GM23338 (cell line): ENCODE data around the gene DLST. TPM values are rescaled to one million over a fixed set of nuclear protein-coding genes. Genes with fewer than 3 reads are reported as not detected.

Source experiments
- ATAC-seq: fragments of 200-7000 bp; cut with Tn5 transposase; 3 replicates; pipeline ENCODE4 v1.9.1; 2020
- DNase-seq: peaks from one replicate; pipeline ENCODE4 v3.0.0-alpha.2; 2015; ENCODE audit warnings: low spot score
- H2AFZ ChIP-seq: fragments of 200-600 bp; sonication (generic); 2 replicates; pipeline ENCODE4 v1.8.0; 2016; ENCODE audit warnings: antibody characterized with exemption, mild to moderate bottlenecking, moderate library complexity
- H3F3A ChIP-seq: fragments of 200-600 bp; sonication (generic); replicated peaks from 2 replicates; pipeline ENCODE4 v1.8.0; 2017; ENCODE audit warnings: antibody characterized with exemption, mixed run types, low read depth
- H3K27ac ChIP-seq: fragments of 200-600 bp; sonication (generic); 2 replicates; pipeline ENCODE4 v1.6.1; 2016; ENCODE audit warnings: low read depth
- H3K27me3 ChIP-seq: fragments of 200-600 bp; sonication (generic); 2 replicates; pipeline ENCODE4 v1.8.0; 2016; ENCODE audit warnings: mild to moderate bottlenecking, mixed run types, moderate library complexity; ENCODE audit not compliant: insufficient read depth
- H3K36me3 ChIP-seq: fragments of 200-600 bp; sonication (generic); 2 replicates; pipeline ENCODE4 v1.8.0; 2016; ENCODE audit warnings: mild to moderate bottlenecking; ENCODE audit not compliant: insufficient read depth
- H3K4me1 ChIP-seq: fragments of 200-600 bp; sonication (generic); 2 replicates; pipeline ENCODE4 v1.8.0; 2016; ENCODE audit warnings: mild to moderate bottlenecking, moderate library complexity; ENCODE audit not compliant: insufficient read depth
- H3K4me2 ChIP-seq: fragments of 200-600 bp; sonication (generic); 2 replicates; pipeline ENCODE4 v1.7.1; 2017; ENCODE audit warnings: mixed run types
- H3K4me3 ChIP-seq: fragments of 200-600 bp; sonication (generic); 2 replicates; pipeline ENCODE4 v1.6.1; 2016; ENCODE audit warnings: mixed run types
- H3K79me2 ChIP-seq: fragments of 200-600 bp; sonication (generic); replicated peaks from 2 replicates; pipeline ENCODE4 v1.8.0; 2017; ENCODE audit warnings: mild to moderate bottlenecking; ENCODE audit not compliant: insufficient read depth
- H3K9me2 ChIP-seq: fragments of 200-600 bp; sonication (generic); 2 replicates; pipeline ENCODE4 v1.8.0; 2017; ENCODE audit not compliant: insufficient read depth
- H4K20me1 ChIP-seq: fragments of 200-600 bp; sonication (generic); replicated peaks from 2 replicates; pipeline ENCODE4 v1.8.0; 2017; ENCODE audit warnings: mild to moderate bottlenecking; ENCODE audit not compliant: insufficient read depth
- H3K27ac Mint-ChIP-seq: 2 replicates; pipeline ENCODE4 v1.8.0; 2020; ENCODE audit warnings: inconsistent platforms, mild to moderate bottlenecking, moderate library complexity, mixed read lengths
- H3K27me3 Mint-ChIP-seq: 3 replicates; pipeline ENCODE4 v1.8.0; 2022; ENCODE audit warnings: low read depth, mild to moderate bottlenecking, moderate library complexity, mixed read lengths, inconsistent platforms; ENCODE audit not compliant: insufficient read depth, poor library complexity
- H3K36me3 Mint-ChIP-seq: 3 replicates; pipeline ENCODE4 v1.8.0; 2021; ENCODE audit warnings: low read depth, mild to moderate bottlenecking, inconsistent platforms, moderate library complexity, mixed read lengths
- H3K4me1 Mint-ChIP-seq: 3 replicates; pipeline ENCODE4 v1.8.0; 2020; ENCODE audit warnings: mild to moderate bottlenecking, inconsistent platforms, mixed read lengths
- H3K4me3 Mint-ChIP-seq: 3 replicates; pipeline ENCODE4 v1.8.0; 2021; ENCODE audit warnings: moderate library complexity, mild to moderate bottlenecking, inconsistent platforms, mixed read lengths
- H3K9me3 Mint-ChIP-seq: 3 replicates; pipeline ENCODE4 v1.8.0; 2020; ENCODE audit warnings: moderate library complexity, mild to moderate bottlenecking, inconsistent platforms, mixed read lengths
- CTCF ChIP-seq, 2 experiments: fragments of 200-600 bp in 1 of 2; sonication (generic) in 1 of 2; conservative IDR thresholded peaks; 2 replicates each; pipeline versions ENCODE4 v1.5.1 to v1.6.1; 2016 to 2017; ENCODE audit warnings: antibody characterized with exemption in 2 of 2, low read depth in 2 of 2, mild to moderate bottlenecking in 2 of 2, moderate library complexity in 1 of 2
- EZH2 ChIP-seq: fragments of 200-600 bp; sonication (generic); IDR thresholded peaks from one replicate; pipeline ENCODE4 v1.8.0; 2017; ENCODE audit warnings: antibody characterized with exemption, mild to moderate bottlenecking, low read depth; ENCODE audit not compliant: unreplicated experiment
- NANOG ChIP-seq: IDR thresholded peaks from 2 replicates; pipeline ENCODE4 v1.6.1; 2016; ENCODE audit warnings: antibody characterized with exemption, borderline replicate concordance
- ZNF331 ChIP-seq: fragments of 250-450 bp; sonication (Bioruptor Pico); IDR thresholded peaks from 2 replicates; pipeline ENCODE4 v1.5.0; 2020; ENCODE audit warnings: low read depth, mild to moderate bottlenecking, moderate library complexity
- ZNF462 ChIP-seq: fragments of 250-450 bp; sonication (Bioruptor Pico); IDR thresholded peaks from 2 replicates; pipeline ENCODE4 v1.5.0; 2020; ENCODE audit warnings: mild to moderate bottlenecking, moderate library complexity
- polyA plus RNA-seq: library from polyadenylated mRNA; unstranded; fragments of >200 nt; fragmentation: Nextera tagmentation; extraction: Ambion mirVana; gene quantifications from 2 replicates; pipeline ENCODE4 v1.2.1, GENCODE V29; 2016
- total RNA-seq: library from RNA; depleted of rRNA; stranded (reverse); fragments of >200 nt; shearing (Covaris generic); gene quantifications from 2 replicates; pipeline ENCODE4 v1.2.3, GENCODE V29; 2014
- TF ChIP-seq, protein P1 (sequence below): IDR thresholded peaks from one replicate; pipeline ENCODE4 v1.6.1; 2018; ENCODE audit warnings: antibody characterized with exemption; ENCODE audit not compliant: unreplicated experiment

Gene DLST
- total and polyA plus RNA-seq, 2 experiments from 2014 or later, result 11.2 to 106 TPM

- TF ChIP-seq, protein P1, sequence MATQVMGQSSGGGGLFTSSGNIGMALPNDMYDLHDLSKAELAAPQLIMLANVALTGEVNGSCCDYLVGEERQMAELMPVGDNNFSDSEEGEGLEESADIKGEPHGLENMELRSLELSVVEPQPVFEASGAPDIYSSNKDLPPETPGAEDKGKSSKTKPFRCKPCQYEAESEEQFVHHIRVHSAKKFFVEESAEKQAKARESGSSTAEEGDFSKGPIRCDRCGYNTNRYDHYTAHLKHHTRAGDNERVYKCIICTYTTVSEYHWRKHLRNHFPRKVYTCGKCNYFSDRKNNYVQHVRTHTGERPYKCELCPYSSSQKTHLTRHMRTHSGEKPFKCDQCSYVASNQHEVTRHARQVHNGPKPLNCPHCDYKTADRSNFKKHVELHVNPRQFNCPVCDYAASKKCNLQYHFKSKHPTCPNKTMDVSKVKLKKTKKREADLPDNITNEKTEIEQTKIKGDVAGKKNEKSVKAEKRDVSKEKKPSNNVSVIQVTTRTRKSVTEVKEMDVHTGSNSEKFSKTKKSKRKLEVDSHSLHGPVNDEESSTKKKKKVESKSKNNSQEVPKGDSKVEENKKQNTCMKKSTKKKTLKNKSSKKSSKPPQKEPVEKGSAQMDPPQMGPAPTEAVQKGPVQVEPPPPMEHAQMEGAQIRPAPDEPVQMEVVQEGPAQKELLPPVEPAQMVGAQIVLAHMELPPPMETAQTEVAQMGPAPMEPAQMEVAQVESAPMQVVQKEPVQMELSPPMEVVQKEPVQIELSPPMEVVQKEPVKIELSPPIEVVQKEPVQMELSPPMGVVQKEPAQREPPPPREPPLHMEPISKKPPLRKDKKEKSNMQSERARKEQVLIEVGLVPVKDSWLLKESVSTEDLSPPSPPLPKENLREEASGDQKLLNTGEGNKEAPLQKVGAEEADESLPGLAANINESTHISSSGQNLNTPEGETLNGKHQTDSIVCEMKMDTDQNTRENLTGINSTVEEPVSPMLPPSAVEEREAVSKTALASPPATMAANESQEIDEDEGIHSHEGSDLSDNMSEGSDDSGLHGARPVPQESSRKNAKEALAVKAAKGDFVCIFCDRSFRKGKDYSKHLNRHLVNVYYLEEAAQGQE, result no peak
- no peak for TF ChIP-seq ZNF462 (CRISPR knock-in tag)
Observed at GRCh38 chr14:74921053-74921620, 39.4 kb downstream of the DLST start (continued).

GRCh38 chr14:74921987-74922751, 40.5 kb downstream of the DLST start:
- DNase-seq (no peak), ATAC-seq (no peak)
- Histone ChIP-seq H3K27ac (no peak overlapping the region), H3K4me1 (peaks cover 6% of the 10 kb centered on the region; the same call in 1 of the 2 replicates), H3K9me2 (no peaks in the 10 kb centered on the region), H3K27me3 (no peaks in the 10 kb centered on the region), H3K4me2 (peak overlapping the region; percentile 94), H3K4me3 (peak overlapping the region; percentile 89), H3K79me2 (no peaks in the 10 kb centered on the region), H4K20me1 (no peaks in the 10 kb centered on the region), H2AFZ (peak overlapping the region; percentile 95; the same call in 1 of the 2 replicates), H3K36me3 (no peaks in the 10 kb centered on the region), H3F3A (no peaks in the 10 kb centered on the region)
- Mint-ChIP-seq H3K27ac (no peak overlapping the region), H3K4me1 (peaks cover 7% of the 10 kb centered on the region), H3K36me3 (peaks cover 5% of the 10 kb centered on the region; the same call in 1 of the 3 replicates), H3K27me3 (peaks cover 3% of the 10 kb centered on the region), H3K9me3 (no peaks in the 10 kb centered on the region), H3K4me3 (peak overlapping the region; percentile 87)
- no peak for TF ChIP-seq ZNF331 (CRISPR knock-in tag)
- TF ChIP-seq EZH2, result no peak
- no peak for TF ChIP-seq NANOG
- no peak for TF ChIP-seq CTCF (conservative IDR thresholded peaks at IDR 0.05; ENCODE audit: low read depth in 2 of 2)
- TF ChIP-seq, protein P1, result no peak
